ENCODE measurements around the gene CREB3L2.
A peak's percentile ranks its signal among the peaks of the same experiment; 100 is the strongest.

The CREB3L2 gene

DNA sequence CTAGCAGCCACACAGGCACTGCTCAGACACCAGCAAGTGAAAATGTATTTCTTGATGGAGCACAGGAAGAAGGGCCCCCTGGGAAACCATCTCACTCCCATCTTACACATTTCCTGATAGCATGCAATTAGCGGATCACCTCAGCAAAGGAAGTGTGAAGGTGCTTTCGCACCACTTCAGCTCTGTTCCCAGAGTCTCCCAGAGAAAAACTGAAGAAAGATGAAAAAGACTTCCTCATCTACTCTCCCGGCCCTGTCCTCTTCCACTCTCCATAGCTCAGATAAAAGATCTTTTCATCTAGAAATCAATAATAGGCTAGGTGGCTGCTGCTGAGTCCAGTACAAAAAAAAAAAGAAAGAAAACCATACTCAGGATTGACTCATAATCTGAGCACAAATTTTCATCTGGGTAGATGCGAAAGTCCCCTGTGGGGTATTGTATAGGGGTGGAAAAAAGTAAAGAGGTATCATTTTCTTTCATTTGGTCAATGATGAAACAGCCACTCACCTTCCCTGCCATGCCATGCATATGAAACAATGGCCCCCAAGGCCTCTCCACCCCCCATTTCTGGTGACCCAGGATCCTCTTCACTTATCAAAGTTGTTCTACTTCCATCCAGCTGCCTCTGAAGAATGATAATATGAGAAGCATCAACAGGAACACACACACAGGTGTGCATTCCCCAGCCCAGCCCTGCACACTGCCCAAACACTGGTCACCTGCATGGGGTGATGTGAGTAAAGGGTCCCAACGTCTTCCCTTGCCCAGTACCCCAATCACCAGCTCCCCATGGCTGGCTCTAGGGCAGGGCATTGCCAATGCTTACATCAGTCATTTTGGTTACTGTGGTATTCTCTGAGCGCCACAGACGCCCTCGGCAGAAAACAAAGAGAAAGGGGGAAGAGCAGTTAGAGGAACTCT, 106.3 kb downstream of the CREB3L2 start:
- in situ Hi-C loops (cut with MboI; ENCODE audit: low sequenced_read_pairs, unreplicated experiment) = loop anchor here (5.0 kb wide), 1 partner anchor 238 kb away; no protein-coding TSS in a partner anchor
- TF ChIP-seq, protein P1, sequence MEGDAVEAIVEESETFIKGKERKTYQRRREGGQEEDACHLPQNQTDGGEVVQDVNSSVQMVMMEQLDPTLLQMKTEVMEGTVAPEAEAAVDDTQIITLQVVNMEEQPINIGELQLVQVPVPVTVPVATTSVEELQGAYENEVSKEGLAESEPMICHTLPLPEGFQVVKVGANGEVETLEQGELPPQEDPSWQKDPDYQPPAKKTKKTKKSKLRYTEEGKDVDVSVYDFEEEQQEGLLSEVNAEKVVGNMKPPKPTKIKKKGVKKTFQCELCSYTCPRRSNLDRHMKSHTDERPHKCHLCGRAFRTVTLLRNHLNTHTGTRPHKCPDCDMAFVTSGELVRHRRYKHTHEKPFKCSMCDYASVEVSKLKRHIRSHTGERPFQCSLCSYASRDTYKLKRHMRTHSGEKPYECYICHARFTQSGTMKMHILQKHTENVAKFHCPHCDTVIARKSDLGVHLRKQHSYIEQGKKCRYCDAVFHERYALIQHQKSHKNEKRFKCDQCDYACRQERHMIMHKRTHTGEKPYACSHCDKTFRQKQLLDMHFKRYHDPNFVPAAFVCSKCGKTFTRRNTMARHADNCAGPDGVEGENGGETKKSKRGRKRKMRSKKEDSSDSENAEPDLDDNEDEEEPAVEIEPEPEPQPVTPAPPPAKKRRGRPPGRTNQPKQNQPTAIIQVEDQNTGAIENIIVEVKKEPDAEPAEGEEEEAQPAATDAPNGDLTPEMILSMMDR (IDR thresholded peaks at IDR 0.05; ENCODE audit: borderline replicate concordance, control extremely low read depth, extremely low read depth, insufficient read depth, missing control alignments) = no peak
- DNase-seq (ENCODE audit: low spot score) = peak; percentile 60

DNA sequence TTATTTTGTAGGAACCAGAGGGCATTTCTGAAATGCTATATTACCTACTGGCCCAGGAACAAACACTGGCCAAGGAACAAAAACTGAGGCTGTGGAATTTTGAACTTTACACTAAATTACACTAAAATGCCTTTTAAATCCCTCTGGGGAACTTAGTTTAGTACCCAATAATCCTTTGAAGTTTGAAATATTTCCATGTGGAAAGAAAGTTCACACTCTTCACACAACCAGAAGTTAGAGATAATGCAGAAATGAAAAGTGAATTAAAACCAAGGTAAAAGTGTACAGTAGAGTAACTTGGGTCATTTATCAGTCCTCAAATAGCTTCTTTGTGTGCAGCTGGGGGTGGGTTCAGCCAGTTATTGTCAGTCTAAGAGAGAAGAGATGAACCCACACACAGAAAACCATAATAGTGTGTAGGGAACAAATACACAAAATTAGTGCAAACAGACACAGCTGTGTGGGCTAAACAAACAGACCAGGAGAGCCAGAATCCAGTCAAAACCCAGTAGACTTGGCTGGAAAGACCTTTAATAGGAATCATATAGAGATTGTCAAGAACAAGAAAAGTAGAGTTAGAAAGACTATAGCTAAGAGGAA, 108.6 kb downstream of the CREB3L2 start:
- in situ Hi-C loops (cut with MboI; ENCODE audit: low sequenced_read_pairs, unreplicated experiment) = no loop called here
- TF ChIP-seq, protein P1 (IDR thresholded peaks at IDR 0.05; ENCODE audit: borderline replicate concordance, control extremely low read depth, extremely low read depth, insufficient read depth, missing control alignments) = no peak
- DNase-seq (ENCODE audit: low spot score) = no peak

DNA sequence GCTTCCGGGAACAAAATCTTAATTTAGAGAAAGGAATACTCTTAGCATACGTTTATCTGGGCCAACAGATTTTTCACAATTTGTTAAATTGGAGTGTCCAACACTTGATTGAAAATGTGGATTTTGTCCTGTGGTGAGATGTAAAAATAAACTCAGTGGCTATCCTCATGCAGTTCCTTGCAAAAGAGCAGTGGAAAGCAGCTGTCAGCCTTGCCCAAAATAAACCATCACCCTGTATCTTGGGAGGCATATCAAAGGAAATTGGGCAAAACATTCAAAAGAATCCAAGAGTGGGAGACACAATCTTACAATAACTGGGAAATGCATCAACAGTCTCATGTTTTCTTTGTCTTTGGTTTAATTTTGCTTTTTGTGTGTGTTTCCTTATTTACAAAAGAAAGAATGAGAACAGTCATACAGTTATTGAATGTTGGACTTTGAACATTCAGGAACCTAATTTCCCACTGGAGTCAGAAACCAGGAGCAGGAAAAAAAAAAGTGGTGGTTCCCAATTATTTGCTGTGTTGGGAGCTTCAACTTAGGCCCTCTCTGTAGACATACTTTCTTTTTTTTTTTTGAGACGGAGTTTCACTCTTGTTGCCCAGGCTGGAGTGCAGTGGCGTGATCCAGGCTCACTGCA, 110.8 kb downstream of the CREB3L2 start:
- DNase-seq (ENCODE audit: low spot score) = no peak
- in situ Hi-C loops (cut with MboI; ENCODE audit: low sequenced_read_pairs, unreplicated experiment) = no loop called here
- TF ChIP-seq, protein P1 (IDR thresholded peaks at IDR 0.05; ENCODE audit: borderline replicate concordance, control extremely low read depth, extremely low read depth, insufficient read depth, missing control alignments) = no peak

DNA sequence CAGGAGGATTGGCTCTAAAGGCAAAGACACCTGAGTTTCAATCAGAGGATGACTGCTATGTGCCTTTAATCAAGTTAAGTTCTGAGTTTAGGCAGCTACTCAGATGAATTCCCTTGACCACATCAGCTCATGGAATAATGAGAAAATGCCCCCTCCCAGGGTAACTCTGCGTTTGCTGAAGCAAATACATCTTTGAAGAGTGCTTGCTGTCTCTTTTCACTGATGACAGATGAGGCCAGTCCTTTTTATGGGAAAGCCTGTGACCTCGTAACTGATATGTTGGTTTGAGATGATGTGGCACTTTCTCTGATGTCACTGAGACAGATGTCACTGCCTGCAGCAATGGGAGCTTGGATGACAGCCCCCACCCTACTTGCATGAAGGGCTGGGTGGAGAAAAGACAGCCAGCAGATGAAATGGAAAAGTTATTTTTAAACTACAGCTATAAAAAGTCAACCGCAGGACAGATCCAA, 111.4 kb downstream of the CREB3L2 start:
- no peak for DNase-seq (ENCODE audit: low spot score)
- in situ Hi-C loops (cut with MboI; ENCODE audit: low sequenced_read_pairs, unreplicated experiment) = no loop called here
- TF ChIP-seq, protein P1 (IDR thresholded peaks at IDR 0.05; ENCODE audit: borderline replicate concordance, control extremely low read depth, extremely low read depth, insufficient read depth, missing control alignments) = no peak

DNA sequence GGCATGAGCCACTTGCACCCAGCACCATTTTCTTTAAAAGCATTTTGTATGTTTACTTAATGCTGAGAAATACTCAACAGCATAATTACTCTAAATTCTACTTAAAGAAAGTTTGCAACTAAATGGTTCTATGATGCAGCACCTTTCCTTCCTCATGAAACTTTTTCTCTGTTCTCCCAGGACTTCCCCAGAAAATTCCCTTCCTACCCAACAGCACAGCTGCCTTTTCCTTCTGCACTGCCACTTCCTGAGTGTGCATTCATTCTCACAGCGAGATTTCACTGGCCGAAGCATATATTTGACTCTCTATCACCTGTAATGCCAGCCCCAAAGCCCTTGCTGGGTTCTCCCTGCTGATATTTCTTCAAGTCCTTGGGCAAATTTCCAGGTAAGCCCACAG, 113.6 kb downstream of the CREB3L2 start:
- TF ChIP-seq, protein P1 (IDR thresholded peaks at IDR 0.05; ENCODE audit: borderline replicate concordance, control extremely low read depth, extremely low read depth, insufficient read depth, missing control alignments) = no peak
- DNase-seq (ENCODE audit: low spot score) = no peak
- in situ Hi-C loops (cut with MboI; ENCODE audit: low sequenced_read_pairs, unreplicated experiment) = no loop called here

DNA sequence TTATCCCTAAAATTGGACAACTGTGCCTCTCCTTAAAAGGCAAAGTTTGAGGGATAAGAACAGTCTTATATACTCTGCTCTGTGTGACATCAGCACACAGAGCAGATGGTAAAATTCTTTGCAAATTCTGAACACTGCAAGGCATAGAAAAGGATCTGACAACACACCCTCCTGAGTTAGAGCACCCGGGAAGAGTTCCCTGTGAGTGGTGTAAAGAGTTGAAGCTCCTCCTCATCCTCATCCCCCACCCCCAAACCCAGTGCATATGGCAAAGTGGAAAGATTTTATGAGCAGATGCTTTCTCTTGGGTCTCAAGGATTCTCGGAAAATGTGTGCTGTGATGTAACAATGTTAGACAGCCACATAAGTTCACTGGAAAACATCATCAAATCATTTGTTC, 115.1 kb downstream of the CREB3L2 start:
- TF ChIP-seq, protein P1 (IDR thresholded peaks at IDR 0.05; ENCODE audit: borderline replicate concordance, control extremely low read depth, extremely low read depth, insufficient read depth, missing control alignments) = no peak
- DNase-seq (ENCODE audit: low spot score) = no peak
- in situ Hi-C loops (cut with MboI; ENCODE audit: low sequenced_read_pairs, unreplicated experiment) = no loop called here

Measured in GM13976 (cell line).